ENCODE data around the gene FARP1.
"Not testable (repeated sequence)": the region's sequence is repeated elsewhere in the genome, so short reads cannot be mapped to it uniquely, and the experiment has no call there.

The FARP1 gene

DNA sequence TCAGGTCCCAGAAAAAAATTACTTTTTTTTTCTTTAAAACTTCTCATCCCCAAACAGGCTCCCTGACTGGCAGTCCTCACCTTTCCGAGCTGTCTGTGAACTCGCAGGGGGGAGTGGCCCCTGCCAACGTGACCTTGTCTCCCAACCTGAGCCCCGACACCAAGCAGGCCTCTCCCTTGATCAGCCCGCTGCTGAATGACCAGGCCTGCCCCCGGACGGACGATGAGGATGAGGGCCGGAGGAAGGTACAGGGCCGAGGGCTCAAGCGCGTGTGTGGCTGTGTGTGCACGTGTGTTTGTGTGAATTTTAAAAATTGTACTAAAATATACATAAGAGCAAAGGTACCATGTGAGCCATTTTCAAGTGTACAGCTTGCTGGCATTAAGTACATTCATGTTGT is 266.4 kb downstream of the FARP1 start:
- no peak for DNase-seq

DNA sequence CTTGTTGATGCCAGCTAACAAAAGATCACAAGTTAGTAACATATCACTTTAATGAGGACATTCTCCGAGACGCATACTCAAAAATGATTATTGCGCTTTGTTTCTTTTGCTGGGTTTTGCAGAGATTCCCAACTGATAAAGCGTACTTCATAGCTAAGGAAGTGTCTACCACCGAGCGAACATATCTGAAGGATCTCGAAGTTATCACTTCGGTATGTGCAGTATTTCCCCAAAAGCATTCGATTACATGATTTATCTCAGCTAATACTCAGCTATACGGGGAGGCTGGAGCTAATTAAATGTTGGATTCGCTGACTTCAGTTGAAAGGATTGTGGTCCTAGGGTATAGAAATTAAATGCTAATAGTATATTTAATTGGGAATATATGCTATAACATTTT is 267.7 kb downstream of the FARP1 start:
- DNase-seq = no peak

DNA sequence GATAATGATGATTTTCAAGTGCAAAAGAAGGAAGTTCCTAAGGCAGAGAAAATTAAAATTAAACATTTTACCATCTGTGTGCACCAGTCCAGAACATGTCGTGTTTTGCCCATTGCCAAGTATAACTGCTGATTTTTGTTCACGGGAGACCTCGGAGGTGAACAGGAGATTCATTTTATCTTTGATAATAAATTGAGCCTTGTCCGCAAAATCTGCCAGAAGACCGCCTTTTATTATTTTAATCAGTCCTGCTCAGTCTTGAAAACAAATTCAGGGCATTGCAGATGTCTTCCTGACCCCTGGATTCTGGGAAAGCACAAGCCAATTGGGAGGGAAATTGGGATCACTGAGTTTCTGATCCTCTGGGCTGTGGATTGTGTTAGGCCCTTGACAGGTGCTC is 268.1 kb downstream of the FARP1 start:
- DNase-seq = no peak

DNA sequence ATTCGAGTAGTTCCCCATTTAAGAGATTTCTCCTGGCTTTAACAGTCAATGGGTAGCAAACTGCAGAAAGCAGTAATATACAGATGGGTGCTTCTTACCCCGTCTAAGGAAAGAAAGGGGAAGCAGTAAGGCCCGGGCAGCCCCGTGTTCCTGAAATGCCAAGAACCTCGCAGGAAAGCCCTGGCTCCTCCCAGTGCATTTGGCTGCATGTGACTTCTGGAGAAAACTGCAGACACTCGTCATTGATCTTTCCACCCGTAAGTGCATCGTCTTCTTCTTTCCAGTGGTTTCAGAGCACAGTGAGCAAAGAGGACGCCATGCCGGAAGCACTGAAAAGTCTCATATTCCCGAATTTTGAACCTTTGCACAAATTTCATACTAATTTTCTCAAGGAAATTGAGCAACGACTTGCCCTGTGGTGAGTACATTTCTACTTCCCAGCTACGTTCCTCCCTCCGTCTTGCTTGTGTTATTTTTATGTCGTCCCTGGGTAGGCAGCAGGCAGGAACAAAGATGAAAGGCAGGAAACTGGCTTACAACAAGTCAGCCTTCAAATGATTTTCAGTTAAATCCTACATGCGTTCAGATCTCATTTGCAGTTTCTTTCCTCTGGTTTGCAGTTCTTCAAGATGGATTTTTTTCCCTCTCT is 268.8 kb downstream of the FARP1 start:
- DNase-seq = no peak

DNA sequence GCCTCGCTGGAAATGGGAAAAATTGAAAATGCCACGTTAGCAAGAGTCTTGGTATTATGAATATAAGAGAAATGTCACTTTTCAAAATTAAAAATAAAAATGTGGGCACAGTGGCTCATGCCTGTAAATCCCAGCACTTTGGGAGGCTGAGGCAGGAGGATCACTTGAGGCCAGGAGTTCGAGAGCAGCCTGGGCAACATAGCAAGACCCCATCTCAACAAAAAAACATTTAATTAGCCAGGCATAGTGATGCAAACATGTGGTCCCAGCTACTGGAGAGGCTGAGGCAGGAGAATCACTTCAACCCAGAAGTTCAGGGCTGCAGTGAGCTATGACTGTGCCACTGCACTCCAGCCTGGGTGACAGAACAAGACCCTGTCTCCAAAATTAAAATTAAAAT is 270.4 kb downstream of the FARP1 start:
- DNase-seq = not testable (repeated sequence)

DNA sequence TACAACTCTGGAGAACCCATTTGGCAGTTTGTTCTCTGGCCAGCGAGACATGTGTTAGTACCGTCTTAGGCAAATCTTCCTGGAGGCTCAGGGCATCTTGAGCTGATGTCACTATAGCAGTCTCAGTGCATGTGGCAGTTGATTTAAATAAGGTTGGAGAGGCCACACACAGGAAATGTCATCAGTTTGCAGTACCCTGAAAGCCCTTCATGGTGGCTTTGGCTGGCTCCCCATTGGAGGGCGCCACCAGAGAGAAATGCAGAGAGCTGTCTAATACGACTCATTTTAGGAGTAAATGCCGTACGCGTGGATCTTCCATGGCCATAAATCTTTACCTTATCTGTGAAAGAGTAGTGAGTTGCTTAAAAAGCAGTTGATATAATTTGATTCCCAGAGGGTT is 270.9 kb downstream of the FARP1 start:
- DNase-seq = no peak

DNA sequence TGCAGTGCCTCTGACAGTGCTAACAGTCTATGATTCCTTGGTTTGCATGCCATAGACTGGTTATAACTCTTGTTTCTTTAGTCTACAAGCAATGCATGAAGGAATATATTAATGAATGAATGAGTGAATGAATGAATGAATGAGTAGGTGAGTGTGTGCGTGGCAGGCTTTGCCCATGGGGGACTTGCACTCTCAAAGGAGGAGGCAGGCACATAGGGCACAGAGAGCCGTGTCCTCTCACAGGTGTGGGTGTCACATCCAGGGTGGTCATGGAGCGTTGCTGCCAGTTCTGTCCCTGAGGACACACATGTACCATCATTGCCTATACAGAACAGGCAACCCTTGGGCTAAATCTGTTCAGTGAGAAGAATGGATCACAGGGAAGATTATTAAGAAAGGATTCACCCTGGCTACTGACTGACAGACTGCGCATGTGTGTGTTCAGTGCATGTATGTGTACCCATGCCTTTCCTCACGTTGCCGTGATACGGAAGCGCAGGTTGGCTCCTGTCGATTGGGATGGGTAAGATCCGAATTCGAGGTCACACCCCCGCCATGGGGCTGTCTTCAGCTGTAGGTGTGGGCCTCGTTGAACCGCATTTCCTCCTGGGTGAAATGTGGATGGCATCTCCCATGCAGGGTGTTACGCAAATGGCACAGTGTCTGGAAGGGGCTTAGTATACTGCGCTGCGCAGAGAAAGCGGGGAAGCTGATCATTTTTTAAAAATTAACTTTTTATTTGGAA is 272.6 kb downstream of the FARP1 start:
- DNase-seq = no peak

DNA sequence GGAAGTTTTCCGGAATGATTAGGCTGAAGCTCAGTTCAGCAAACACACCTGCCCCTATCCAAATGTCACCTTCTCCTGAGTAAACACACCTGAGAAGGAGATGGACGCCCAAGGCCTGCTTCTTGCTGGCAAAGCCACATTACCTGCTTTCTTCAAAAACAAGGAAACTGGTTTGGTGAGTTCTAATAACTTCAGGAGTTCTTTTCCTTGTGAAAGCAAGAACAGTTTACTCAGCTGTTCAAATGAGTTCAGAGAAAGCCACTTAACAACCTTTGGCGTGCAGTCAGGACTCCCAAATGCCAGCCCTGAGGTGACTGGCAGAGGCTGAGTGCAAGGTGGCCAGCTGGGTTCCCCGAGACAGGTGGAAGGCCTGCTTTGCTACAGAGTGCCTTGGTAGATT is 273.5 kb downstream of the FARP1 start:
- no peak for DNase-seq

DNA sequence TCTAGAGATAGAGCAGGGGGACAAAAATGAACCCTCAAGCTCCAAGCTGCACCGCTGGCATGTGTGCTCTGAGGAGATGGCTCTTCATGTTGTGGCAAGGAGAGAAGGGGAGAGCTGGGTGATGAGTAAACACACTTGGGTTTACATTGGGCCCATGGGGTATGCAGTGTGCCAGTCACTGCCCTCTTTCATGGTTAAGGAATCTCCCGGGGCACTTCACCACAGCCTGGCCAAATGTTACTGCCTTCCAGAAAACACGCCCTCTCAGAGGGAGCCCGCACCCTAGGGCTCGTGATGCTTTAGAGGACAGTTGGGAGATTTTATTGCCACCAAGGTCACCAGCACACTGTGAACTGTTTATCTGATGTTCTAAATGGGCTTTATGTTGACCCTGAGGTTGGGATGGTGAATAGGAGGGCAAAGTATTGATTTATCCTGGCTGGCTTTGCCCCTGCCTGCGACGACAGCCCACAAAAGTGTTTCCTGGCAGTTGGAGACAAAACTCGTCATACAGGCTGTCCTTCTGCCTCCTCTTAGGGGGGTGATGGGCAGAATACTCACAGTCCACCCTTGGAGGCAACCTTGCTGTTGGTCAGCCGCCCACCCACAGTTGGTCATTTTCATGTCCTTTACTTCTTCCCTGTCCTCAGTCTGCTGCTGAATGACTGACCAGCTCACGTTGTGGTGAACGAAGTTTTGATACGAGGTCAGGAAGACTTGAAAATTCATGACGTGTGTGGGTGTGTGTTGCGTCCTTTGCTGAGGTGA is 277.1 kb downstream of the FARP1 start:
- no peak for DNase-seq

DNA sequence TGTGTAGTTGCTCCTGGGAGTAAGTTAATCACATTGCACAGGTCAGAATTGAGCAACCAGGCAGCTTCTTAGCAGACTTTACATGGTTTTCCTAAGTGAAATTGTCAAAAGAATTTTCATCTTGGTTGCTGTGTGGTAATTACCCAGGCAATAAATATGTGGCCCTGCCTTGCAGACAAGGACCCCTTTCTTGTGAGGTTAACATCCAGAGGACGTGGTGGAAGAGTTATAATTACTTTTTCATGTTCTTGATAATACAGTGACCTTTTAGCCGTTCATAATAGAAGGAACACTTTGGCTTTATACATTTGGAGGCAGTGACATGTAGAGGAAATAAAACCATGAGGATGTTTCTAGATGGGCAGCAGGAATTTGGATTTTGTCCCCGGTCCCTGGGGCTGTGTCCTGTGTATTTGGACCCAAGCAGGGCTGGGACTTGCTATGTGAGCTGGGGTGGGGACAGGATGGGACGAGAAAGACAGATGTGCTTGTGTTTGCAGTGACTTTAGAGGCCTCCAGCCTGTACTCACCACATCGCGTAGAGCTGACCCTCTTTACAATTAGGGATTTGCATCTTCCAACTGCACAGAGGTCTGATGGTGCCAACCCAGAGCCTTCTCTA is 277.8 kb downstream of the FARP1 start:
- no peak for DNase-seq

DNA sequence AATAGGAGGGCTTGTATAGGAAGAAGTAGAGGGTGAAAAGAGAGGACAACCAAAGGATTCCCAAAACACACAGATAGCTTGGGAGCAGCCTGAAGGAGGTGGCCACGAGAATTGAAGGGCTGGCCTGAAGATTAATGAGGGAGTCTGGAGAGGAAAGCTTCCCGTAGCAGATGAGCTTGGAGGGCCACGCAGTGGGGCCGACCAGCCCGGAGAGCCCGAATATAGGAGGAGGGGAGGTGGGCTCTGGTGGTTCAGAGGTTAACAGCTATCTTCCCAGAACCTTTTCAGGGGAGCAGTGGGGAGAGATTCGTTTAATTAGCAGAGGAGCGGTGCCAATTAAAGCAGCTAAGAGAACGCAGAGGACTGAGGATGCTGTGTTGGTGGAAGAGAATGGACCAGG is 279.2 kb downstream of the FARP1 start:
- DNase-seq = no peak

DNA sequence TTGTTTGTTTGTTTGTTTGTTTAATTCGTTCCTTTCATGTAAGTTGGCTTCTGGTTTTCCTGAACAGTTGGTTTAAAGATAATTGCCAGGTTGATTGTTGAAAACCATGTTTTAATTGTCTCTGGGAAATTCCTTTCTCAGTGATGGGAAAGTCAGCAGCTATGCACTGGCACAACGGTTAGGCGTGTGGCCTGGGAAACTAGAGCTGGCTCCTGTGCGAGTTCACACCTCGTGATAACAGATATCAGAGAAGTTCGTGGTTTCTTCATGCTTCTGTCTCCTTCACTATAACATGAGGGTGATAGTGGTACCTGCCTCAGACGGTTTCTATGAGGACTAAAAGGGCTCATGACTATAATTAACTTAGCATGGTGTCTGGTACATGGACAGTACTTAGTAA is 280.5 kb downstream of the FARP1 start:
- DNase-seq = no peak

DNA sequence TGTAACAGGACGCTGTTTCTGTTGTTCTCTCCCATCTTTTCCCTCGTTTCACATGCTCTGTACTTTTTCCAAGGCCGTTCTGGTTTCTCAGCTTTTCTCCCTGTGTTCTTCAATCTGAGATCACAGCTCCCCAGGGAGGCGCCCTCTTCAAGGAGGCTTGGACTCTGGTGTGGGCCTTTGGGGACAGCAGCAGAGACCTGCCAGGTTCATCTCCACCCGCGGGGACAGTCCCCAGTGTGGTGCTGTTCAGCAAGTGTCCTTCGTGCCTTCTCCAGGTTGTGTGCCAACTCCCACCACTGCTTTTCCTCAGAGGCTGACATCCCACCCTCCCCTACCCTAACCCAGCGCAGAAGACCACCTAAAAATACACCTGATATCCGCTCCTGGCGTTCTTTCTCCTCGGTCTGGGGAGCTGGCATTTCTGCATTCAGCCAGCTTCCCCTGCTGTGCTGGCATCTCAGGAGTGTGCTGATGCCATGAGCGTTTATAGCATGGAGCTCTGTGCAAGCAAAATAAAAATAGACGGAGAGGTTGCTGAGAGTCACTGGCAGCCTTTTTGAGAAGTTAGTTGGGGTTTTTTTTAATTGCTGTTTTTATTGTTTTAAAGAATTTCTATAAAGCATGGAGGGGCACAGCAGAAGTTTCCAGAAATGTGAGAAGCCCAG is 284.6 kb downstream of the FARP1 start:
- no peak for DNase-seq

DNA sequence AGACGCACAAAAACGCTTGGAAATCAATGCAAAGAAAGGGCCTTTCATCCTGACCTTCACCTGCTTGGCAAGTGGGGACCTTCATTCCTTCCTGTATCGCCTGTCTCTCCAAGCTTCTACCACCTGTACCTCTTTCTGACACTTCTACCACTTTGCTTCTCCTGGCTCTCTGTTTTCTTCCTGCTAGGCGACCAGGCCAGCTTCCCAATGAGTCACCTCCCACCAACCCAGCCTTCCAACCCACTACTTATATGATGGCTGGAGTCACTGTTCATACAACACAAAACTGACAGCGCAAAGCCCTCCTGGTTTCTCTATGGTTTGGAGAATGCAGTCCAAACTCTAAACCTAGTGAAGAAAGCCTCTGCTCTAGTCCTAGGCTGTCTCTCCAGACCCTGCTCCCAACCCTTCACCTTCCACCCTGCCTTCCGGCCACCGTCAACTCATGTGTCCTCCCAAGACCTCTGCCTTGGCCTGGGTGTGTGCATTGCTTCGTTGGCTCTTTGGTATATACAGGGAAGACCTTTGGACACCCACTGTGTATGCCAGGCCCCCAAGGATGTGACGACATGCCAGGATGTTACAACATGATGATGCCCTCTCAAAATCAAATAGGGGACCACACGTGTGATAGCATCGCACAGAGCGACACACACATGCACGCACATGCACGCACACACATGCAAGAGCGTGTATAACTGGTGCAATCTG is 285.5 kb downstream of the FARP1 start:
- DNase-seq = no peak

DNA sequence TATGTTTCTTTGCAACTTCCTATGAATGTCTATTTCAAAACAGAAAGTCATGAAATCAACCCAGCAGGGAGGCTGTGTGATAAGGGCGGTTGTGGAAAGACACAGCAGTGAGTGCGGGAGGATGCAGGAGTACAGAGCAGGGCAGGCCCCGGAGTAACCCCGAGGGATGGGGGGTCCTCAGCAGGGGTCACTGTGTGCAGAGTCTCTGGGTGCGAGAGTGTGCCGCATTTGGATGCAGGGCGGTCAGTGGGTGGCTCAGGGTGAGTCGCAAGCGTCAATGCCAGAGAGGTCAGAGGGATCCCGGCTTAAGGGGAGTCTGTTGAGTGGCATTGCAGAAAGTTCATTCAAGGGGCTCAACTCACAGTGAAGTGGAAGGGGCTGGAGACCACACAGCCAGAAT is 286.2 kb downstream of the FARP1 start:
- no peak for DNase-seq

DNA sequence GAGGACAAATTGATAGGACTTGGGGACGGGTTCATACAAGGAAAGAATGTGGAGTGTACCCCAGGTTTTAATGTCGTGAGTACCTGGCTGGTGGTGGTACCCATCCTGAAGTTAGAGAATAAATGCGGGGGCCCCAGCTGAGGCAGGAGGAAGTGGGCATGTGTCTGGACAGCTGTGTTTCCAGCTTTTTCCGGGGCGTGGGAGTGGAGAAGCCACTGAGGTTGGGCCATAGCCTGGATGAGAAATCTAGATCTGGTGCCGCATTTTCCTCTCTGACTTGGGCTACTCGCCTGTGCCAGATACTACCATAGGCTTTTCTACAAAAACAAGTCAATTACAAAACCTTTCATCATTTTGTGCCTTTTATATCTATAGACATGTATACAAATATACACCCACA is 286.6 kb downstream of the FARP1 start:
- no peak for DNase-seq

DNA sequence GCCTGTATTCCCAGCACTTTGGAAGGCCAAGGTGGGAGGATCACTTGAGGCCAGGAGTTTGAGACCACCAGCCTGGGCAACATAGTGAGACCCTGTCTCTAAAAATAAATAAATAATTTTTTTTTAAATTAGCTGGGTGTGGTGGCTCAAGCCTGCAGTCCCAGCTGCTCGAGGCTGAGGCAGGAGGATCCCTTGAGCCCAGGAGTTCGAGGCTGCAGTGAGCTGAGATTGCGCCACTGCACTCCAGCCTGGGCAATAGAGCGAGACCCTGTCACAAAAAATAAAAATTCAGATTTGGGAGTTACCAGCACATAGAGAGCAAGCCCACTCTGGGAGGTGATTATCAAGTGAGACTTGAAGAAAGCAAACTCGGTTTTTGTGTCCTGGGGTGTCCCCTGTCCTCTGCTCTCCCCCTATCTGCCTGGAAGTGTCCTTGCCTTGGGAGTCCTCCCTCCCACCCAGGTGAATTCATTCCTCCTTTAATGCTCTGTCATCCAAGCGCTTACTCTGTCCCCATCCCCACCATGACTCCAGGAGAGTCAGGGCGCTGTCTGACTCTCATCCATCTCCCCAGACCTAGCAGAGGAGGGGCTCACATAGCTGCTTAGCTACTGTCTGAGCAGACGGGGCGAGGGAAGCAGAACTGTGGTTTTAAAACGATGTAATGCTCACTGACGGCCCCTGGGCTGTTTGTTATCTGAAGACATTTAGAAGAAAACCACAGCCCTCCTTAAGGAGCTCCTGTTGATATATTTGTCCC is 287.3 kb downstream of the FARP1 start:
- DNase-seq = no peak

DNA sequence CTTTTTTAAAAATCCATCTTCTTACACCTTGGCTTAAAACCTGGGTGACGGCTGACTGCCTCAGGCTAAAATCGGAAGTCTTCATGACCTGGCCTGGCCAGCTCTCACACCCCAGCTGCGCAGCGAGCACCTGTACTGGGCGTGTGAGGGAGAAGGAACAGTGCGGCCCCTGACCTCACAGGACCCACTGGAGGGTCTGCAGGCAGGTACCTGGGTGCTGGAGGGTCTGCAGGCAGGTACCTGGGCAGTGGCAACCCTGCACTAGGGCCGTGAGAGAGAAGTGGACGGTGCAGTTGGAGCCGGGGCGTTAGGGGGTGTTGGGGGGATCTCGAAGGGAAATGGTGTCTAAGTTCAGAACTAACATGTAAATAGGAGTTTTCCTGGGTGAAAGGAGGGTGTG is 289.7 kb downstream of the FARP1 start:
- DNase-seq = no peak

DNA sequence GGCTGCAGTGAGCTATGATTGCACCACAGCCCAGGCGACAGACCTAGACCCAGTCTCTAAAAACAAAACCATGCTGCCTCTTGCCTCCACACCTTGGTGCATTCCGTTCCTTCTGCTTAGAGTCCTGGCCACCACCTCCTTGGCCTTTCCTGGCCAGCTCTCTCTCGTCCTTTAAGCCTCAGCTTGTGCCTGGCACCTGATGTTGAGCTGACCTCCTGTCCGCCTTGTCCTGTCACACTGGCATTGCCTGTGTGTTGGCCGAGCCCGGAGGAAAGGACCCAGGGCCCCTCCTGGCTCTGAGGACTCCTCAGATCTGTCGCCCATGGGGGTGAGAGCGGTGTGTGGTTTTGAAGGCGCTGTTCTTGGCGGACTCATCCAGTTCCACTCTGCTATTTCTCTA is 290.8 kb downstream of the FARP1 start:
- DNase-seq = no peak

DNA sequence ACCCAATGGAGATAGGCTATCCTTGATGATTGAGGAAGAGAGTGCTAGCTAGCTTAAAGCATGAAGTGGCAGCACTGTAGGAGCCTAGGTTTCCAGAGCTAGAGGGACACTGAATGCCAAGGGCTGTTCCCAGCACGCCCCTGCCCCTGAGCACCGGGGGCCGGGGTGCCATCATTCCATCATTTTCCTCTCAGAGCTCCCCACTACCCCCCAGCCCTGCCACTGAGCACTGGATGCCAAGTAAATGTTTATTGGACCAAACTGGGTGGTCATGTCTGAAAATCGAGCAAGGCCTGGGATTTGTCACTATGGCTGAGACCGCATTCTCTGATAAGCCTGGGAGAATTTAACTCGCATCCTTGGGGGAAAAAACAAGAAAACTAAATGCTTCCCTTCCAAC is 291.2 kb downstream of the FARP1 start:
- no peak for DNase-seq

DNA sequence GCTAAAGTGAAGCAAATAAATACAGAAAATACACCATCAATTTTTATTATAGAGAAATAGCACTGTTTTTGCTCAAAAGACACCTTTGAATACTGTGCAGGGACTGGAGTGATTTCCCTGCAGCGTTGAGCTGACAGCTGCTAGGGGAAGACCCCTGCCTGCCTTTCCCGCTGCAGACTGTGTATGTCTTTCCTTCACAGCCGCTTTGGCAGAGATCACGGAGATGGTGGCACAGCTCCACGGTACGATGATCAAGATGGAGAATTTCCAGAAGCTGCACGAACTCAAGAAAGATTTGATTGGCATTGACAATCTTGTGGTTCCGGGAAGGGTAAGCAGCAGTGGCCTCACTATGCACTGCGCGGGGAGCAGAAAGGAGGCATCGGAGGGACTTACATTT is 292.5 kb downstream of the FARP1 start:
- no peak for DNase-seq

Data from NCI-H1436 treated with DMSO at 0.1 percent for 48 hours (cell line).